ENCODE data around the gene SKOR1. TPM values are rescaled to one million over a fixed set of nuclear protein-coding genes. Genes with fewer than 3 reads are reported as not detected.

SKOR1 gene
- total and polyA plus RNA-seq, 2 donors: 0.14 to 0.46 TPM

- H3K4me1 ChIP-seq (ENCODE audit: control insufficient read depth in 2 of 2, insufficient read depth in 2 of 2, low read length in 2 of 2): no peaks in the 10 kb centered on the region
- no peak overlapping the region for H3K27ac ChIP-seq (ENCODE audit: low read depth in 1 of 2, low read length in 1 of 2)
- no peaks in the 10 kb centered on the region for H3K9me3 ChIP-seq (ENCODE audit: control insufficient read depth in 2 of 2, insufficient read depth in 1 of 2, low read length in 1 of 2)
- DNase-seq (ENCODE audit: low read depth in 6 of 9, low spot score in 9 of 9): no peak
- no peaks in the 10 kb centered on the region for H3K27me3 ChIP-seq (ENCODE audit: control insufficient read depth in 2 of 2, insufficient read depth in 1 of 2, low read length in 1 of 2)
- WGBS: 93% methylated on average over 4 of the region's 4 CpGs
- H3K4me3 ChIP-seq (ENCODE audit: low read length in 2 of 2): no peak overlapping the region
- no peaks in the 10 kb centered on the region for H3K36me3 ChIP-seq (ENCODE audit: control insufficient read depth in 2 of 2, insufficient read depth in 2 of 2, low read length in 1 of 2)
These were observed 25.8 kb downstream of the SKOR1 start for GRCh38 chr15:67850994-67851571.

GRCh38 chr15:67852418-67852817 is 27.1 kb downstream of the SKOR1 start:
- WGBS: 94% methylated on average over 3 of the region's 3 CpGs
- Histone ChIP-seq H3K4me3 (ENCODE audit: low read length in 2 of 2) (no peak overlapping the region), H3K9me3 (ENCODE audit: control insufficient read depth in 2 of 2, insufficient read depth in 1 of 2, low read length in 1 of 2) (no peaks in the 10 kb centered on the region), H3K4me1 (ENCODE audit: control insufficient read depth in 2 of 2, insufficient read depth in 2 of 2, low read length in 2 of 2) (no peaks in the 10 kb centered on the region), H3K27ac (ENCODE audit: low read depth in 1 of 2, low read length in 1 of 2) (no peak overlapping the region), H3K36me3 (ENCODE audit: control insufficient read depth in 2 of 2, insufficient read depth in 2 of 2, low read length in 1 of 2) (no peaks in the 10 kb centered on the region), H3K27me3 (ENCODE audit: control insufficient read depth in 2 of 2, insufficient read depth in 1 of 2, low read length in 1 of 2) (no peaks in the 10 kb centered on the region)
- no peak for DNase-seq (ENCODE audit: low read depth in 6 of 9, low spot score in 9 of 9)

GRCh38 chr15:67853454-67853853 is 28.1 kb downstream of the SKOR1 start:
- Histone ChIP-seq H3K4me3 (ENCODE audit: low read length in 2 of 2) (no peak overlapping the region), H3K27ac (ENCODE audit: low read depth in 1 of 2, low read length in 1 of 2) (no peak overlapping the region), H3K9me3 (ENCODE audit: control insufficient read depth in 2 of 2, insufficient read depth in 1 of 2, low read length in 1 of 2) (no peaks in the 10 kb centered on the region), H3K36me3 (ENCODE audit: control insufficient read depth in 2 of 2, insufficient read depth in 2 of 2, low read length in 1 of 2) (no peaks in the 10 kb centered on the region), H3K27me3 (ENCODE audit: control insufficient read depth in 2 of 2, insufficient read depth in 1 of 2, low read length in 1 of 2) (no peaks in the 10 kb centered on the region), H3K4me1 (ENCODE audit: control insufficient read depth in 2 of 2, insufficient read depth in 2 of 2, low read length in 2 of 2) (no peaks in the 10 kb centered on the region)
- DNase-seq (ENCODE audit: low read depth in 6 of 9, low spot score in 9 of 9): no peak
- 94% methylated on average over 3 of the region's 3 CpGs for WGBS

- Histone ChIP-seq H3K27ac (ENCODE audit: low read depth in 1 of 2, low read length in 1 of 2) (no peak overlapping the region), H3K36me3 (ENCODE audit: control insufficient read depth in 2 of 2, insufficient read depth in 2 of 2, low read length in 1 of 2) (no peaks in the 10 kb centered on the region), H3K9me3 (ENCODE audit: control insufficient read depth in 2 of 2, insufficient read depth in 1 of 2, low read length in 1 of 2) (no peaks in the 10 kb centered on the region), H3K27me3 (ENCODE audit: control insufficient read depth in 2 of 2, insufficient read depth in 1 of 2, low read length in 1 of 2) (no peaks in the 10 kb centered on the region), H3K4me1 (ENCODE audit: control insufficient read depth in 2 of 2, insufficient read depth in 2 of 2, low read length in 2 of 2) (no peaks in the 10 kb centered on the region), H3K4me3 (ENCODE audit: low read length in 2 of 2) (no peak overlapping the region)
- no peak for DNase-seq (ENCODE audit: low read depth in 6 of 9, low spot score in 9 of 9)
- 98% methylated on average over 1 of the region's 1 CpG for WGBS
These were observed 29.0 kb downstream of the SKOR1 start for GRCh38 chr15:67854358-67854757.

- no peak overlapping the region for H3K4me3 ChIP-seq (ENCODE audit: low read length in 2 of 2)
- no peaks in the 10 kb centered on the region for H3K27me3 ChIP-seq (ENCODE audit: control insufficient read depth in 2 of 2, insufficient read depth in 1 of 2, low read length in 1 of 2)
- no peaks in the 10 kb centered on the region for H3K4me1 ChIP-seq (ENCODE audit: control insufficient read depth in 2 of 2, insufficient read depth in 2 of 2, low read length in 2 of 2)
- 92% methylated on average over 3 of the region's 3 CpGs for WGBS
- no peak overlapping the region for H3K27ac ChIP-seq (ENCODE audit: low read depth in 1 of 2, low read length in 1 of 2)
- no peaks in the 10 kb centered on the region for H3K9me3 ChIP-seq (ENCODE audit: control insufficient read depth in 2 of 2, insufficient read depth in 1 of 2, low read length in 1 of 2)
- no peaks in the 10 kb centered on the region for H3K36me3 ChIP-seq (ENCODE audit: control insufficient read depth in 2 of 2, insufficient read depth in 2 of 2, low read length in 1 of 2)
- DNase-seq (ENCODE audit: low read depth in 6 of 9, low spot score in 9 of 9): no peak
These were observed 30.5 kb downstream of the SKOR1 start for GRCh38 chr15:67855842-67856241.

GRCh38 chr15:67857220-67857619 is 31.9 kb downstream of the SKOR1 start:
- Histone ChIP-seq H3K27ac (ENCODE audit: low read depth in 1 of 2, low read length in 1 of 2) (no peak overlapping the region), H3K36me3 (ENCODE audit: control insufficient read depth in 2 of 2, insufficient read depth in 2 of 2, low read length in 1 of 2) (no peaks in the 10 kb centered on the region), H3K4me1 (ENCODE audit: control insufficient read depth in 2 of 2, insufficient read depth in 2 of 2, low read length in 2 of 2) (no peaks in the 10 kb centered on the region), H3K27me3 (ENCODE audit: control insufficient read depth in 2 of 2, insufficient read depth in 1 of 2, low read length in 1 of 2) (no peaks in the 10 kb centered on the region), H3K4me3 (ENCODE audit: low read length in 2 of 2) (no peak overlapping the region), H3K9me3 (ENCODE audit: control insufficient read depth in 2 of 2, insufficient read depth in 1 of 2, low read length in 1 of 2) (no peaks in the 10 kb centered on the region)
- 94% methylated on average over 3 of the region's 3 CpGs for WGBS
- no peak for DNase-seq (ENCODE audit: low read depth in 6 of 9, low spot score in 9 of 9)

- Histone ChIP-seq H3K4me1 (ENCODE audit: control insufficient read depth in 2 of 2, insufficient read depth in 2 of 2, low read length in 2 of 2) (peaks cover 0 to 4% of the 10 kb centered on the region in 2 donors), H3K27ac (ENCODE audit: low read depth in 1 of 2, low read length in 1 of 2) (no peak overlapping the region), H3K9me3 (ENCODE audit: control insufficient read depth in 2 of 2, insufficient read depth in 1 of 2, low read length in 1 of 2) (peaks cover 0 to 5% of the 10 kb centered on the region in 2 donors), H3K36me3 (ENCODE audit: control insufficient read depth in 2 of 2, insufficient read depth in 2 of 2, low read length in 1 of 2) (no peaks in the 10 kb centered on the region), H3K27me3 (ENCODE audit: control insufficient read depth in 2 of 2, insufficient read depth in 1 of 2, low read length in 1 of 2) (no peaks in the 10 kb centered on the region), H3K4me3 (ENCODE audit: low read length in 2 of 2) (no peak overlapping the region)
- 94% methylated on average over 5 of the region's 5 CpGs for WGBS
- no peak for DNase-seq (ENCODE audit: low read depth in 6 of 9, low spot score in 9 of 9)
These were observed 34.1 kb downstream of the SKOR1 start for GRCh38 chr15:67859331-67859946.

- no peak for DNase-seq (ENCODE audit: low read depth in 6 of 9, low spot score in 9 of 9)
- Histone ChIP-seq H3K27ac (ENCODE audit: low read depth in 1 of 2, low read length in 1 of 2) (no peak overlapping the region), H3K9me3 (ENCODE audit: control insufficient read depth in 2 of 2, insufficient read depth in 1 of 2, low read length in 1 of 2) (peaks cover 0 to 5% of the 10 kb centered on the region in 2 donors), H3K4me1 (ENCODE audit: control insufficient read depth in 2 of 2, insufficient read depth in 2 of 2, low read length in 2 of 2) (peaks cover 0 to 4% of the 10 kb centered on the region in 2 donors), H3K4me3 (ENCODE audit: low read length in 2 of 2) (no peak overlapping the region), H3K36me3 (ENCODE audit: control insufficient read depth in 2 of 2, insufficient read depth in 2 of 2, low read length in 1 of 2) (no peaks in the 10 kb centered on the region), H3K27me3 (ENCODE audit: control insufficient read depth in 2 of 2, insufficient read depth in 1 of 2, low read length in 1 of 2) (no peaks in the 10 kb centered on the region)
- 94% methylated on average over 3 of the region's 3 CpGs for WGBS
These were observed 36.7 kb downstream of the SKOR1 start for GRCh38 chr15:67861983-67862382.

GRCh38 chr15:67862750-67863441 is 37.6 kb downstream of the SKOR1 start:
- Histone ChIP-seq H3K4me3 (ENCODE audit: low read length in 2 of 2) (no peak overlapping the region), H3K9me3 (ENCODE audit: control insufficient read depth in 2 of 2, insufficient read depth in 1 of 2, low read length in 1 of 2) (peaks cover 0 to 5% of the 10 kb centered on the region in 2 donors), H3K4me1 (ENCODE audit: control insufficient read depth in 2 of 2, insufficient read depth in 2 of 2, low read length in 2 of 2) (peaks cover 0 to 4% of the 10 kb centered on the region in 2 donors), H3K27ac (ENCODE audit: low read depth in 1 of 2, low read length in 1 of 2) (no peak overlapping the region), H3K36me3 (ENCODE audit: control insufficient read depth in 2 of 2, insufficient read depth in 2 of 2, low read length in 1 of 2) (no peaks in the 10 kb centered on the region), H3K27me3 (ENCODE audit: control insufficient read depth in 2 of 2, insufficient read depth in 1 of 2, low read length in 1 of 2) (no peaks in the 10 kb centered on the region)
- no peak for DNase-seq (ENCODE audit: low read depth in 6 of 9, low spot score in 9 of 9)
- WGBS: 67% methylated on average over 16 of the region's 16 CpGs
